Measurements from ENCODE around the gene CLEC16A.
"Not testable (repeated sequence)": the region's sequence is repeated elsewhere in the genome, so short reads cannot be mapped to it uniquely, and the experiment has no call there.

Gene CLEC16A

GRCh38 chr16:10965440-10966061 lies 21.2 kb downstream of the CLEC16A start:
- Histone ChIP-seq H3K4me1 (ENCODE audit: control insufficient read depth, insufficient read depth, low read length) (peaks cover 5% of the 10 kb centered on the region), H3K4me3 (ENCODE audit: low read length) (no peak overlapping the region), H3K27me3 (ENCODE audit: control insufficient read depth, insufficient read depth, low read length) (no peaks in the 10 kb centered on the region), H3K36me3 (ENCODE audit: control insufficient read depth, insufficient read depth, low read length) (peaks cover 9% of the 10 kb centered on the region), H3K9me3 (ENCODE audit: control insufficient read depth, low read length) (no peaks in the 10 kb centered on the region), H3K9ac (ENCODE audit: low read length) (no peak overlapping the region)

GRCh38 chr16:10966129-10966528 lies 21.8 kb downstream of the CLEC16A start:
- H3K4me3 ChIP-seq (ENCODE audit: low read length), result no peak overlapping the region
- peaks cover 10% of the 10 kb centered on the region for H3K36me3 ChIP-seq (ENCODE audit: control insufficient read depth, insufficient read depth, low read length)
- H3K9ac ChIP-seq (ENCODE audit: low read length), result no peak overlapping the region
- peaks cover 5% of the 10 kb centered on the region for H3K4me1 ChIP-seq (ENCODE audit: control insufficient read depth, insufficient read depth, low read length)
- no peaks in the 10 kb centered on the region for H3K9me3 ChIP-seq (ENCODE audit: control insufficient read depth, low read length)
- no peaks in the 10 kb centered on the region for H3K27me3 ChIP-seq (ENCODE audit: control insufficient read depth, insufficient read depth, low read length)

GRCh38 chr16:10966559-10966958 lies 22.2 kb downstream of the CLEC16A start:
- not testable (repeated sequence) for H3K9me3 ChIP-seq (ENCODE audit: control insufficient read depth, low read length); H3K4me1 ChIP-seq (ENCODE audit: control insufficient read depth, insufficient read depth, low read length); H3K4me3 ChIP-seq (ENCODE audit: low read length); H3K27me3 ChIP-seq (ENCODE audit: control insufficient read depth, insufficient read depth, low read length); H3K9ac ChIP-seq (ENCODE audit: low read length)
- peaks cover 11% of the 10 kb centered on the region for H3K36me3 ChIP-seq (ENCODE audit: control insufficient read depth, insufficient read depth, low read length)

GRCh38 chr16:10967986-10968385 lies 23.6 kb downstream of the CLEC16A start:
- H3K36me3 ChIP-seq (ENCODE audit: control insufficient read depth, insufficient read depth, low read length), result peaks cover 11% of the 10 kb centered on the region
- no peak overlapping the region for H3K9ac ChIP-seq (ENCODE audit: low read length)
- peaks cover 5% of the 10 kb centered on the region for H3K4me1 ChIP-seq (ENCODE audit: control insufficient read depth, insufficient read depth, low read length)
- H3K27me3 ChIP-seq (ENCODE audit: control insufficient read depth, insufficient read depth, low read length), result no peaks in the 10 kb centered on the region
- no peak overlapping the region for H3K4me3 ChIP-seq (ENCODE audit: low read length)
- H3K9me3 ChIP-seq (ENCODE audit: control insufficient read depth, low read length), result no peaks in the 10 kb centered on the region

GRCh38 chr16:10968498-10968897 lies 24.1 kb downstream of the CLEC16A start:
- H3K4me3 ChIP-seq (ENCODE audit: low read length), result no peak overlapping the region
- peaks cover 5% of the 10 kb centered on the region for H3K4me1 ChIP-seq (ENCODE audit: control insufficient read depth, insufficient read depth, low read length)
- H3K9ac ChIP-seq (ENCODE audit: low read length), result no peak overlapping the region
- no peaks in the 10 kb centered on the region for H3K27me3 ChIP-seq (ENCODE audit: control insufficient read depth, insufficient read depth, low read length)
- H3K36me3 ChIP-seq (ENCODE audit: control insufficient read depth, insufficient read depth, low read length), result peaks cover 7% of the 10 kb centered on the region
- no peaks in the 10 kb centered on the region for H3K9me3 ChIP-seq (ENCODE audit: control insufficient read depth, low read length)

- Histone ChIP-seq H3K4me1 (ENCODE audit: control insufficient read depth, insufficient read depth, low read length) (no peaks in the 10 kb centered on the region), H3K9ac (ENCODE audit: low read length) (no peak overlapping the region), H3K36me3 (ENCODE audit: control insufficient read depth, insufficient read depth, low read length) (peaks cover 3% of the 10 kb centered on the region), H3K4me3 (ENCODE audit: low read length) (no peak overlapping the region), H3K9me3 (ENCODE audit: control insufficient read depth, low read length) (no peaks in the 10 kb centered on the region), H3K27me3 (ENCODE audit: control insufficient read depth, insufficient read depth, low read length) (no peaks in the 10 kb centered on the region)
Observed at GRCh38 chr16:10969615-10970014, 25.3 kb downstream of the CLEC16A start.

- Histone ChIP-seq H3K9me3 (ENCODE audit: control insufficient read depth, low read length) (no peaks in the 10 kb centered on the region), H3K27me3 (ENCODE audit: control insufficient read depth, insufficient read depth, low read length) (no peaks in the 10 kb centered on the region), H3K9ac (ENCODE audit: low read length) (no peak overlapping the region), H3K4me3 (ENCODE audit: low read length) (no peak overlapping the region), H3K4me1 (ENCODE audit: control insufficient read depth, insufficient read depth, low read length) (no peaks in the 10 kb centered on the region), H3K36me3 (ENCODE audit: control insufficient read depth, insufficient read depth, low read length) (peaks cover 3% of the 10 kb centered on the region)
Observed at GRCh38 chr16:10970065-10970464, 25.7 kb downstream of the CLEC16A start.

GRCh38 chr16:10971560-10971961 lies 27.2 kb downstream of the CLEC16A start:
- Histone ChIP-seq H3K36me3 (ENCODE audit: control insufficient read depth, insufficient read depth, low read length) (peaks cover 3% of the 10 kb centered on the region), H3K4me3 (ENCODE audit: low read length) (no peak overlapping the region), H3K9ac (ENCODE audit: low read length) (no peak overlapping the region), H3K4me1 (ENCODE audit: control insufficient read depth, insufficient read depth, low read length) (no peaks in the 10 kb centered on the region), H3K9me3 (ENCODE audit: control insufficient read depth, low read length) (no peaks in the 10 kb centered on the region), H3K27me3 (ENCODE audit: control insufficient read depth, insufficient read depth, low read length) (no peaks in the 10 kb centered on the region)

- no peaks in the 10 kb centered on the region for H3K9me3 ChIP-seq (ENCODE audit: control insufficient read depth, low read length)
- no peak overlapping the region for H3K4me3 ChIP-seq (ENCODE audit: low read length)
- H3K27me3 ChIP-seq (ENCODE audit: control insufficient read depth, insufficient read depth, low read length), result no peaks in the 10 kb centered on the region
- peaks cover 3% of the 10 kb centered on the region for H3K36me3 ChIP-seq (ENCODE audit: control insufficient read depth, insufficient read depth, low read length)
- no peak overlapping the region for H3K9ac ChIP-seq (ENCODE audit: low read length)
- no peaks in the 10 kb centered on the region for H3K4me1 ChIP-seq (ENCODE audit: control insufficient read depth, insufficient read depth, low read length)
Observed at GRCh38 chr16:10972108-10972818, 27.9 kb downstream of the CLEC16A start.

GRCh38 chr16:10972819-10973464 lies 28.6 kb downstream of the CLEC16A start:
- Histone ChIP-seq H3K4me1 (ENCODE audit: control insufficient read depth, insufficient read depth, low read length) (no peaks in the 10 kb centered on the region), H3K36me3 (ENCODE audit: control insufficient read depth, insufficient read depth, low read length) (peaks cover 3% of the 10 kb centered on the region), H3K27me3 (ENCODE audit: control insufficient read depth, insufficient read depth, low read length) (no peaks in the 10 kb centered on the region), H3K4me3 (ENCODE audit: low read length) (no peak overlapping the region), H3K9ac (ENCODE audit: low read length) (no peak overlapping the region), H3K9me3 (ENCODE audit: control insufficient read depth, low read length) (no peaks in the 10 kb centered on the region)

GRCh38 chr16:10976634-10977033 lies 32.3 kb downstream of the CLEC16A start:
- Histone ChIP-seq H3K36me3 (ENCODE audit: control insufficient read depth, insufficient read depth, low read length) (no peaks in the 10 kb centered on the region), H3K9me3 (ENCODE audit: control insufficient read depth, low read length) (no peaks in the 10 kb centered on the region)

GRCh38 chr16:10978124-10978523 lies 33.8 kb downstream of the CLEC16A start:
- H3K9me3 ChIP-seq (ENCODE audit: control insufficient read depth, low read length), result no peaks in the 10 kb centered on the region
- H3K4me3 ChIP-seq (ENCODE audit: low read length), result no peak overlapping the region
- H3K36me3 ChIP-seq (ENCODE audit: control insufficient read depth, insufficient read depth, low read length), result no peaks in the 10 kb centered on the region
- H3K4me1 ChIP-seq (ENCODE audit: control insufficient read depth, insufficient read depth, low read length), result peaks cover 31% of the 10 kb centered on the region
- H3K27me3 ChIP-seq (ENCODE audit: control insufficient read depth, insufficient read depth, low read length), result no peaks in the 10 kb centered on the region
- no peak overlapping the region for H3K9ac ChIP-seq (ENCODE audit: low read length)

More at GRCh38 chr16:10976634-10977033, 32.3 kb downstream of the CLEC16A start:
- Histone ChIP-seq H3K27me3 (ENCODE audit: control insufficient read depth, insufficient read depth, low read length) (no peaks in the 10 kb centered on the region), H3K4me3 (ENCODE audit: low read length) (no peak overlapping the region), H3K9ac (ENCODE audit: low read length) (no peak overlapping the region), H3K4me1 (ENCODE audit: control insufficient read depth, insufficient read depth, low read length) (peaks cover 16% of the 10 kb centered on the region)

Measured in mucosa of stomach (tissue), 1 donor.